NCI-H748 (cell line): ENCODE data around the gene LRP5.
A peak's percentile ranks its signal among the peaks of the same experiment; 100 is the strongest.
"Not testable (repeated sequence)": the region's sequence is repeated elsewhere in the genome, so short reads cannot be mapped to it uniquely, and the experiment has no call there.

Source experiments
- DNase-seq: peaks from one replicate; lab custom pipeline; 2025; ENCODE audit not compliant: unreplicated experiment; lab: John Stamatoyannopoulos, UW

Gene LRP5

GRCh38 chr11:68438658-68439259 lies 126.4 kb downstream of the LRP5 start:
- DNase-seq, result no peak

- DNase-seq, result no peak
These were observed 127.1 kb downstream of the LRP5 start for GRCh38 chr11:68439355-68440065.

DNA sequence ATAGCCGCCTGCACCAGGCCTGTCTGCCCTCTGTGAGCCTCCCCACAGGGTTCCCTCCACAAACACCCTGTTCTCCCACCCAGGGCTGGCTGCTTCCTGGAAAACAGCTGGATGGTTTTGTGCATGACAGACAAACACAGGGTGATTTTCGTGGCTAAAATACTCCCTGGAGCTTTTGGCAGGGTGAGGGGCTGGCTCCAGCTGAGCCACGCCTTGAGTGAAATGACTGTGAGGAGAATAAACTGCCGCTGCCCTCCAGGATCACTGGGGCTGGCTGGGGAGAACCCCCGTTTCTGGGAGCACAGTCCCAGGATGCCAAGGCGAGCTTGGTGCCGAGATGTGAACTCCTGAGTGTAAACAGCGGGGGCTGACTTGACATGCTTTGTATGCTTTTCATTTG lies 127.8 kb downstream of the LRP5 start:
- no peak for DNase-seq

GRCh38 chr11:68441466-68442230 lies 129.3 kb downstream of the LRP5 start:
- peak; percentile 25 for DNase-seq

DNA sequence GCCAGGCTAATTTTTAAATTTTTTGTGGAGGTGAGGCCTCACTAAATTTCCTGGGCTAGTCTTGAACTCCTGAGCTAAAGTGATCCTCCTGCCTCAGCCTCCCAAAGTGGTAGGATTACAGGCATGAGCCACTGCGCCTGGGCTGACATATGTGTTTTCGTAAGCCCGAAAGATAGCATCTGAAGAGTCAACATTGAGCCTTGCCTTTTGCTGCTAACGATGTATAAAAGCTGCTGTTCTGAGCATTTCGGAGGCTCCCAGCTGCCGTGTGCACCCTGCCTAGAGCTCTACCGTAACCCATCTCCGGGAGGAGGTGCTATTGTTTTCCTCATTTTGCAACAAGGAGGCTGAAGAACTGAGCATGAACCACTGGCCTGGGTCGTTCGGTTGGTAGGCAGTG lies 130.0 kb downstream of the LRP5 start:
- no peak for DNase-seq

DNA sequence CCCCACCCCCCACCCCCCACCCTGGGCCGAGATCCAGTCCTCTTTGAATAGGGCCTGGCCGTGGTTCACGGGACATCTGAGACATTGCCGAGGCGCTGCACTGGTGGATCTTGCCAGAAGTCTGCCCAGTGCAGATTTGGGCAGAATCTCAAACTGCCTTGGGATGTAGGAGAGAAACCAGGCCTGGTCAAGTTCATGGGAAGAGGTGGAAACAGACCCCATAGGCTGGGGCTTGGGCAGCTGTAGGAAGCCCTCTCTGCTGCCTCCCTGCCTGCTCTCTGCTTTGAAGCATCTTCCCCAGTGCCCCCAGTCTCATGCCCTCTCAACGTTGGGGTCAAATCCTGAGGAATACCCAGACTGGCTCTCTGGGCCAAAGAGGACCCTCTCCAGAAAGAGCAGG lies 132.2 kb downstream of the LRP5 start:
- DNase-seq, result no peak

GRCh38 chr11:68445531-68446035 lies 133.2 kb downstream of the LRP5 start:
- no peak for DNase-seq

- DNase-seq, result no peak
These were observed 133.8 kb downstream of the LRP5 start for GRCh38 chr11:68446046-68446725.

- peak; percentile 64 for DNase-seq
These were observed 134.8 kb downstream of the LRP5 start for GRCh38 chr11:68447015-68447801.

GRCh38 chr11:68447914-68448313 lies 135.5 kb downstream of the LRP5 start:
- DNase-seq, result not testable (repeated sequence)

DNA sequence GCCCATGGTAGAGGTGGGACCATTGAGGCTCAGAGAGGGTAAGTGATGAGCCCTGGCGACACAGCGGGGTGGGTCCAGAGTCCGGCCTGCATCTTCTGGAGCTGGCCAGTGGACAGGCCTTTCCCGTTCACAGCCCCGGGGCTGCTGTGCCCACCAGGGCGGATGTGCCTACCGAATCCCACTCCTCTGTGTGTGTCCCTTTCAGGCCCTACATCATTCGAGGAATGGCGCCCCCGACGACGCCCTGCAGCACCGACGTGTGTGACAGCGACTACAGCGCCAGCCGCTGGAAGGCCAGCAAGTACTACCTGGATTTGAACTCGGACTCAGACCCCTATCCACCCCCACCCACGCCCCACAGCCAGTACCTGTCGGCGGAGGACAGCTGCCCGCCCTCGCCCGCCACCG lies 136.2 kb downstream of the LRP5 start:
- no peak for DNase-seq

- DNase-seq, result no peak
These were observed 137.6 kb downstream of the LRP5 start for GRCh38 chr11:68449951-68450350.

GRCh38 chr11:68450711-68451110 lies 138.3 kb downstream of the LRP5 start:
- DNase-seq, result no peak

GRCh38 chr11:68454767-68455166 lies 142.4 kb downstream of the LRP5 start:
- DNase-seq, result peak; percentile 24

DNA sequence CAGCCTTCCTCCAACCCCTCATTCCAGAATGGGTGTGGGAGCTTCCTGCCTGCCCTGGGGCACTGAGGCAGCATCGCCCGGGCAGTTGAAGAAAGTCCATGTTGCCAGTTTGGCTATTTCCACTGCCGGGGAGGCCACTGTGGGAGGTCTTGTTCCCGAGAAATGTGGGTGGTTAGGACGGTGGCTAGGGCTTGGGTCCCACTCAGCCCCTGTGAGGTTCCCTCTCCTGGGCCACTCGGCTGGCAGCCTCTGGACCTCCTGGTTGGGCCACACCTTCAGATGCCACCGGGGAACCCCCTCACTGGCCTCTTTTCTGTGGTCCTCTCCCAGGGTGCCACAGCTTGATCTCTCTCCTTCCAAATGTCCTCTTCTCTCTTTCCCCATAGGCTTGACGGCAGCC lies 143.1 kb downstream of the LRP5 start:
- DNase-seq, result no peak

GRCh38 chr11:68457216-68457897 lies 145.0 kb downstream of the LRP5 start:
- DNase-seq, result no peak

DNA sequence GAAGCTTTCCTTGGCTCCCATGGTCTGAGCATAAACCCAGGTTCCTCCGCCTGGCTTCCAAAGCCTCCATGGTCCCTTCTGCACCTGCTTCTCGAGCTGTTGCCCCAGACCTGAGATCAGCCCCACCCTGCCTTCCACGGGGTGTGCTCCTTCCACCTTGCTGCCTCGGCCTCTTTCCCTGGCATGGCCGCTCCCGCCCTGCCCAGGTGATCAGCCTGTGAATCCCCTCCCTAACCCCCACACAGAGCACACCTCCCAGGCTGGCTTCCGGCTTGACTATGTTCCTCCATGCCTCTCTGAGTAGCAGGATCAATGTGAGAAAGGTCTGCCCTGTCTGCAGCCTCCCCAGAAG lies 145.5 kb downstream of the LRP5 start:
- no peak for DNase-seq

GRCh38 chr11:68458340-68458739 lies 145.9 kb downstream of the LRP5 start:
- DNase-seq, result peak; percentile 10

DNA sequence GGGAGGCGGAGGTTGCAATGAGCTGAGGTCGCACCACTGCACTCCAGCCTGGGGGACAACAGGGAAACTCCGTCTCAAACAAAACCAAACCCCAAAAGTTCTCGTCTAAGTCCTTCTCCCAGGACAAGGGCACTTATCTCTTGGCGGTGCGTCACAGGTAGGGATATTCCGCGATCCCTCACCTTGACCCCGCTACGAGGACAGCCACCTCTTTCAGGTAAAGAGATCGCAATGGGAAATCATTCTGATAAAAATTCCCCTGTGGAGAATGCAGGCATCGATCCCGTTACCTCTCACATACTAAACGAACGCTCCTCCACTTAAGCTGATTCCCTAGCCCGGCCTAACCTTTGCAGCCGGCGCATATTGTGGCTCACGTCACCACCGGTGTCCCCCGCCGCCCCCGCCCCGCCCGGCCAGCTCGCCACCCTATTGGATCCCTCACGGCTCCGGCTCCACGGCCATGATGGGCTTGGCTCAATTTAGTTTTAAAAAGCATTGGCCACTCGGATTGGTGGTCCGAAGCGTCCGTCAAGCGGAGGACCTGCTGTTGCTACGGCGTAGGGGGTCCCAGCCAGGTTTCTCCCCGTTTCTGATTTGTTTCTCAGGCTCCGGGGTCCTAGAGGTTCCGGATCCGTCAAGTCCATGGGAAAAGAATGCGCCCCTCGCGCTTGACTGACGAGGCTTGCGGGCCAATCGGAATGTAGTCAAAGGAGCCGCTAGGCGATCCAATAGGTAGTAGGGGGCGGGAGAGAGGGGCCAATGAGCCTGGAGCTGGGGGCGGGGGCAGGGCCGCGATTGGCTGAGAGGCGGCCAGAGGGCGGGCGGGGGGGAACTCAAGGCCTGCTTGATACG lies 147.7 kb downstream of the LRP5 start:
- DNase-seq, result peak; percentile 99
